HL-60 (cell line): ENCODE measurements around the gene GPR42.

Experiments
- DNase-seq, 2 experiments: peaks; one replicate each; pipeline ENCODE4 v3.0.0-alpha.2; 2010 to 2020; ENCODE audit warnings: low read depth in 1 of 2, low spot score in 1 of 2
- H3K27ac ChIP-seq: fragments of 250-450 bp; sonication (Bioruptor Pico); replicated peaks from 2 replicates; pipeline ENCODE4 v1.5.1; 2020; ENCODE audit warnings: mild to moderate bottlenecking, moderate library complexity
- H3K27me3 ChIP-seq: fragments of 250-450 bp; sonication (Bioruptor Pico); 2 replicates; pipeline ENCODE4 v1.5.1; 2021; ENCODE audit warnings: mild to moderate bottlenecking, moderate library complexity; ENCODE audit not compliant: insufficient read depth, poor library complexity, severe bottlenecking
- H3K4me3 ChIP-seq: replicated peaks from 2 replicates; pipeline ENCODE4 v1.5.1; 2011; ENCODE audit warnings: mild to moderate bottlenecking, control low read depth, low read length; ENCODE audit not compliant: insufficient read depth
- GABPA ChIP-seq: IDR thresholded peaks from 2 replicates; pipeline ENCODE4 v1.6.1; 2012; ENCODE audit warnings: low read depth
- POLR2AphosphoS5 ChIP-seq: IDR thresholded peaks from 2 replicates; pipeline ENCODE4 v1.6.1; 2012; ENCODE audit warnings: low read depth
- REST ChIP-seq: IDR thresholded peaks from 2 replicates; pipeline ENCODE4 v1.6.1; 2012; ENCODE audit warnings: low read depth; ENCODE audit not compliant: insufficient replicate concordance
- SPI1 ChIP-seq: IDR thresholded peaks from 2 replicates; pipeline ENCODE4 v1.6.1; 2012; ENCODE audit warnings: low read depth, mild to moderate bottlenecking, borderline replicate concordance
- TF ChIP-seq, protein P1 (sequence below): IDR thresholded peaks from one replicate; pipeline ENCODE4 v1.5.1; 2011; ENCODE audit warnings: low read length, control low read depth, inconsistent platforms; ENCODE audit not compliant: insufficient read depth

Gene GPR42

DNA sequence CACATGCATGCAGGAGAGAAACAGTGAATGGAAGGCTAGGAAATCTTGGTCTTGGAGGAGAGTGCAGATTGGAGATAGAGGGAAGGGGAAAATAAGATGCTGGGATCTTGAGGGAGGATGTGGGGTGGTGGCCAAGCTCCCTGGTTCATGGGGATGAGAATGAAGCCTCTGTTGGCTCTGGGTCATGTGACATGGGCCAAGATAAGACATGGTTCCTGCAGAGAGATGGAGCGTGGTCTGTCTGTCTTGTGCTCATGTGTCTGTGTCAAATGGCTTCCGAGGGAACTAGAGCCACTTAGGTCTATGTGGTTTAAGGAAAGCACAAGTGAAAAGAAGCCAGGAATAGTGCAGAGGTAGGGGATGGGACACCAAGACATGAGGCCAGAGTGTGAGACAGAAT lies 46.4 kb downstream of the GPR42 start:
- TF ChIP-seq, protein P1, sequence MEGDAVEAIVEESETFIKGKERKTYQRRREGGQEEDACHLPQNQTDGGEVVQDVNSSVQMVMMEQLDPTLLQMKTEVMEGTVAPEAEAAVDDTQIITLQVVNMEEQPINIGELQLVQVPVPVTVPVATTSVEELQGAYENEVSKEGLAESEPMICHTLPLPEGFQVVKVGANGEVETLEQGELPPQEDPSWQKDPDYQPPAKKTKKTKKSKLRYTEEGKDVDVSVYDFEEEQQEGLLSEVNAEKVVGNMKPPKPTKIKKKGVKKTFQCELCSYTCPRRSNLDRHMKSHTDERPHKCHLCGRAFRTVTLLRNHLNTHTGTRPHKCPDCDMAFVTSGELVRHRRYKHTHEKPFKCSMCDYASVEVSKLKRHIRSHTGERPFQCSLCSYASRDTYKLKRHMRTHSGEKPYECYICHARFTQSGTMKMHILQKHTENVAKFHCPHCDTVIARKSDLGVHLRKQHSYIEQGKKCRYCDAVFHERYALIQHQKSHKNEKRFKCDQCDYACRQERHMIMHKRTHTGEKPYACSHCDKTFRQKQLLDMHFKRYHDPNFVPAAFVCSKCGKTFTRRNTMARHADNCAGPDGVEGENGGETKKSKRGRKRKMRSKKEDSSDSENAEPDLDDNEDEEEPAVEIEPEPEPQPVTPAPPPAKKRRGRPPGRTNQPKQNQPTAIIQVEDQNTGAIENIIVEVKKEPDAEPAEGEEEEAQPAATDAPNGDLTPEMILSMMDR = no peak
- TF ChIP-seq GABPA (no peak), REST (no peak), POLR2AphosphoS5 (no peak), SPI1 (no peak)
- no peak for DNase-seq
- Histone ChIP-seq H3K27me3 (peaks cover 16% of the 10 kb centered on the region), H3K4me3 (no peak overlapping the region), H3K27ac (no peak overlapping the region)

- Histone ChIP-seq H3K27me3 (peaks cover 16% of the 10 kb centered on the region), H3K4me3 (no peak overlapping the region), H3K27ac (no peak overlapping the region)
- TF ChIP-seq SPI1 (no peak), POLR2AphosphoS5 (no peak)
- DNase-seq = no peak
Observed at GRCh38 chr19:35417713-35418534, 47.1 kb downstream of the GPR42 start.

DNA sequence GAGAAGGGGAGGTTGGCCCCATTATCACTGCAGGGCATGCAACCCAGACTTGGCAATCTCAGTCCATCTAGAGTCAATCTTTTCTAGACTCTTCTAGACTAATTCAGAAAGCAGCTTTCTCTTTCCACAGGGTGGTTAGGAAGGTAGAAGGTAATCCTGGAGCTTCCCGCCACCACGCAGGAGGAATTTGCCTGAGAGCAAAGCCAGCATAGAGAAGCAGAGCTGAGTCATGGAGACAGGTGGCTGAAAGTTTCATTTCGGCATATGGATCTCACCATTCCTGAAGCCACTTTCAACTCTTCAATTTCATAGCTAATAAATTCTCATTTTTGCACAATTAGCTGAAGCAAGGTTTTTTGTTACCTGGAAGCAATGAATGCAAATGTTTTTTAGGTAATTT lies 48.2 kb downstream of the GPR42 start:
- Histone ChIP-seq H3K27ac (no peak overlapping the region), H3K4me3 (no peak overlapping the region), H3K27me3 (peaks cover 16% of the 10 kb centered on the region)
- DNase-seq = no peak
- TF ChIP-seq REST (no peak), POLR2AphosphoS5 (no peak), SPI1 (no peak), GABPA (no peak)
- TF ChIP-seq, protein P1 = no peak

GRCh38 chr19:35419805-35420204 lies 48.9 kb downstream of the GPR42 start:
- peaks cover 16% of the 10 kb centered on the region for H3K27me3 ChIP-seq
- DNase-seq = no peak
- no peak overlapping the region for H3K27ac ChIP-seq
- TF ChIP-seq SPI1 (no peak), REST (no peak), POLR2AphosphoS5 (no peak), GABPA (no peak)
- TF ChIP-seq, protein P1 = no peak
- no peak overlapping the region for H3K4me3 ChIP-seq
